GM18511 (cell line): ENCODE data around the gene SRD5A3.
"Not testable (repeated sequence)": the region's sequence is repeated elsewhere in the genome, so short reads cannot be mapped to it uniquely, and the experiment has no call there.

ENCODE experiments used
- ATAC-seq: cut with Tn5 transposase; IDR thresholded peaks from one replicate; pipeline ENCODE4 v1.9.1; 2021; ENCODE audit warnings: mild to moderate bottlenecking, moderate library complexity; ENCODE audit not compliant: unreplicated experiment

SRD5A3 gene

DNA sequence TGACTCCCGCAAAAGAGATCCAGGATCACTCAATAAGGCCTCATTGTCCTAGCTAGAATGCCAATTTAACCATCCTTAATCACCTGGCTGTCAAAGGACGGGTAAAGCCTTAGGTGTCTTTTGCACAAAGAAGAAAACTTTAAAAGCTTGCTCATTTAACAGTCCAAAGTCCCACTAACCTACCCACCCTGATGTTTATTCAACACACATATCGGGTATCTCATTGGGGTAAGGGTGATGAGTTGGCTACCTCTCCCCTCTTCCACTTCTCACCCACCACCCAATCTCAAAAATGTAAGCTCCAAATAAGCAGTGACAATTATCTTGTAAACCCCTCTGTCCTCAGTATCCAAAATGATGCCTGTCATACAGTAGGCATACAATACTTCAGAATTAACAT, 988 bp upstream of the SRD5A3 start:
- ATAC-seq, result no peak

DNA sequence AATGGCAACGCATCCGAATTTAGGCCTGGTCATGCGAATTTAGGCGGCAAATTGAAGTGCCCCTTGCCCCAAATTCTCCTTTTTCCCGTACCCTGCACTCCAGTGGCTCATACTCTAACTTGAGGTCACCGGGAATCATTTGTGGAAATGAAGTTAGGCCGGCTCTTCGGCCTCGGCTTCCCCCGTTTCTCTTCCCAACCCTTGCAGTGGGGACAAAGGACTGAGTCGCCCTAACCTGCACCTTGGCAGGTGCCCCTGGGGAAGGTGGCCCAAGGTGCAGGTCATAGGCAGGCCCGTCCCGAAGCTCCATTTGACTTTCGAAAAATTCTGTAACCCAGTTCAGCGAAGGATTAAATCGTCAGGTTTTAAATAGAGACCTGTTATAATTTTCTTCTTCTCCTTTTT, 811 bp downstream of the SRD5A3 start:
- ATAC-seq, result no peak

DNA sequence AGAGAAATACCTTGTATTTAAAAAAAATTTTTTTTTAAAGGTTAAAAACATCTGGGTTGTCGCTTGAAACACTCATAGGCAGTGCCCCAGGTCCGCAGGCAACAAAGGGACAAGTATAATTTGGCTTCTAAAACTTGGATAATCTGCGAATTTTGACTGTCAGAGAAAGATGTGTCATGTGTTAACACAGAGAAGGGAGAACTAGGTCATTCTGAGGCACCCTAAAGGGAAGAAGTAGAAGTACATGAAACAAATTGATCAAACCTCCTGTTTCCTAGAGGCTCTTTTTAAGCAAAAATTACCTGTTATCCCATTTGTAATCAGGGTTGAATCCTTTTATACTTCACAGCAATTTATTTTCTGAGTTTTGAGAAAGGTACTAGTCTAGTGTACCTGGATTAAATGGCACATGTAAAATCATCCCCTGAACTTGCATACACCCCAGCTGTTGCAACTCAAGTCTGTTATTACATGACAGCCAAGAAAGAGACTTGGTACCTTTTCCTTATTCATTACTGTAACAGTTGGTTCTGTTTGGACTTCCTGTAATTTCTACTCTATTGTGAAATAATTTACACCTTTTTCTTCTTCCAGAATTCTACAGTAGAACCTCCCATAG, 1.7 kb downstream of the SRD5A3 start:
- no peak for ATAC-seq

DNA sequence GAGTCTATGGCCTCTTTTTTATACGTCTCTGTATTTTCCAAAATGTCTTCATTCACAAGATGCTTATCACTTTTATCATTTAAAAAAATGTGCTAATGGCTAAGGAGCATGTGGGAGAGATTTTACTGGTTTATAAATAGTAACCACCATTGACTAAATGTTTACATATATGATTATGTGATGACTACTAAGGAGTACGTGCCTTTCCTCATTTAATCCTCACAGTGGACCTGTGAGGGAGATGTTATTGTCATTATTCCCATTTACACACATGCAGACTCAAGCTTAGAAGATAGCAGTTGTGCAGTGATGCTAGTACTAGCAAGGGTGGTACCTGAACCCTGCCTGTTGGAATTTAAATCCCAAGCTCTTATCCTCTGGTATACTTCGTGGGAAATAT, 2.4 kb downstream of the SRD5A3 start:
- ATAC-seq, result no peak

DNA sequence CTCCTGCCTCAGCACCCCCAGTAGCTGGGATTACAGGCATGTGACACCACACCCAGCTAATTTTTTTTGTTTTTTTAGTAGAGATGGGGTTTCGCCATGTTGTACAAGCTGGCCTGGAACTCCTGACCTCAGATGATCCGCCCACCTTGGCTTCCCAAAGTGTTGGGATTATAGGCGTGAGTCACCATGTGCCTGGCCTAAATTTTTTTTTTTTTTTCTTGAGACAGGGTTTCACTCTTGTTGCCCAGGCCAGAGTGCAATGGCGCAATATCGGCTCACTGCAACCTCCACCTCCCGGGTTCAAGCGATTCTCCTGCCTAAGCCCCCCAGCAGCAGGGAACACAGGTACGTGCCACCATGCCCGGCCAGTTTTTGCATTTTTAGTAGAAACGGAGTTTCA, 4.8 kb downstream of the SRD5A3 start:
- not testable (repeated sequence) for ATAC-seq

DNA sequence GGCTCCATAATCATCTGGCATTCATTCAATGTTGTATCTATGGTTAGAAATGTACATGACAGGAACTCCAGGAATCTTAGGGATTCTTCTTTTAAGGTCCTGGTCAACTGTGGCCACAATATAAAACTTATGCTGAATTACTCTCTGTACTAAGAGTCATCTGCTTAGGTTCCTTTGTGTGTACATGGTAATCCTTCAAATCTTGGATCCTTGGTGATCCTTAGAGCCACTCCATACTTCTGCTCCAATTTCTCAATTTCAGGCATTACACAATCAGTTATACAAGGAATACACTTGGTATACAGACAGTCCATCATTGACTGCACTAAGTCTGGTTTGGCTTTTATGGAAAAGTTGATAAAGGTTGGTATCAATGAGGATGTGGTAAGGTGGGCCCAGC, 5.8 kb downstream of the SRD5A3 start:
- no peak for ATAC-seq

DNA sequence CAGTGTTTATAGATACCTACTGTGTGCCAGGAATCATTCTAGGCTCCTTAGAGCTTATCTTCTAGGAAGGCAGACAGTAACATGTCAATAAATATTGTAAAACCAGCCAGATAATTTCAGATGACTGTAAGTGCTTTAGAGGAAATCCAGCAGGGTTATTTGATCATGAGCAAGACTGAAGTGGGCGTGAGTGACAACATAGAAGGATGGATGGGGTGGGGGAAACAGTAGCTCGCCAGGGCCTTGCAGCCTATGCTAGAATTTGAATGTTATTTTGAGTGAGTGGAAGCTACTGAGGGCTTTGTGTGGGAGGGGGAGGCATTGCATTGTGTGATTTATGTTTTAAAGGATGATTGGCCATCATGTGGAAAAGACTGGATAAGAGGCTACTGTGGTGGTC, 6.7 kb downstream of the SRD5A3 start:
- ATAC-seq, result no peak

DNA sequence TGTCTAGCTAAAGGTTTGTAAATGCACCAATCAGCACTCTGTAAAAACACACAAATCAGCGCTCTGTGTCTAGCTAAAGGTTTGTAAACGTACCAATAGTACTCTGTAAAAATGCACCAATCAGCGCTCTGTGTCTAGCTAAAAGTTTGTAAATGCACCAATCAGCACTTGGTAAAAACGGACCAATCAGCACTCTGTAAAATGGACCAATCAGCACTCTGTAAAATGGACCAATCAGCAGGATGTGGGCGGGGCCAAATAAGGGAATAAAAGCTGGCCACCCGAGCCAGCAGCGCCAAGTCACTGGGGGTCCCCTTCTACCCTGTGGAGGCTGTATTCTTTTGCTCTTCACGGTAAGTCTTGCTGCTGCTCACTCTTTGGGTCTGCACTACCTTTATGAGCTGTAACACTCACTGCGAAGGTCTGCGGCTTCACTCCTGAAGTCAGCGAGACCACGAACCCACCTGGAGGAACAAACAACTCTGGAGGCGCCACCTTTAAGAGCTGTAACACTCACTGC, 7.2 kb downstream of the SRD5A3 start:
- not testable (repeated sequence) for ATAC-seq

DNA sequence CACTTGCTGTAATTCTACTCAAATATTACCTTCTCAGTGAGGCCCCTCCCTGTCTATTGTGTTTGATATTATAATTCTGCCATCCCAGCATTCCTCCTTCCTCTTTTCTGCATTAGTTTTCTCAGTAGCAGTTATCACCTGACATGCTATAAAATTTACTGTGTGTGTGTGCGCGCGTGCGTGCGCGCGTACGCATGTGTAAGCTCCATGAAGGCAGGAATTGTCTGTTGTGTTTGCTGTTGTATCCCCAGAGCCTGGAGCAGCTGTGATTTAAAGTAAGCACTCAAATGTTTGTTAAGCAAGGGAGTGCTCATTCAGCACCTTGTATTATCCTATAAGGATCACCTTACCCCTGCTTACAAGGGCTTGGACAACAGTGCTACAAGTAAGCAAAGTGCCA, 8.6 kb downstream of the SRD5A3 start:
- ATAC-seq, result no peak

DNA sequence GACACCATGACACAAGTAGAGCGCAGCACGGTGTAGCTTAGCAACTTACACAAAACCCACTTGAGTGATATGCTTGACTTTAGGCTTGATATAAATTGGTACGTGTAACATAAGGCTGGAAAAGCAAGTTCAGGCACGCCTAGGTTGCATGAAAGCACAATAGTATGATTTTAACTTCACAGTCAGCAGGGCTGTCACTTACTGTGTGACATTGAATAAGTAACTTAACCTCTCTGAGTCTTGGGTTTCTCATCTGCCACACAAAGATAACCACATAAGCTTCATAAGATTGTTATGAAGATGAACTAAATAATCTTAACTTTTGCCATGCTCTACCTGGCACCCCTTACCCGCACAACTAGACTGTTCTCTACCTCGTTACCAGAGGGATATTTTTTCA, 9.5 kb downstream of the SRD5A3 start:
- ATAC-seq, result no peak

DNA sequence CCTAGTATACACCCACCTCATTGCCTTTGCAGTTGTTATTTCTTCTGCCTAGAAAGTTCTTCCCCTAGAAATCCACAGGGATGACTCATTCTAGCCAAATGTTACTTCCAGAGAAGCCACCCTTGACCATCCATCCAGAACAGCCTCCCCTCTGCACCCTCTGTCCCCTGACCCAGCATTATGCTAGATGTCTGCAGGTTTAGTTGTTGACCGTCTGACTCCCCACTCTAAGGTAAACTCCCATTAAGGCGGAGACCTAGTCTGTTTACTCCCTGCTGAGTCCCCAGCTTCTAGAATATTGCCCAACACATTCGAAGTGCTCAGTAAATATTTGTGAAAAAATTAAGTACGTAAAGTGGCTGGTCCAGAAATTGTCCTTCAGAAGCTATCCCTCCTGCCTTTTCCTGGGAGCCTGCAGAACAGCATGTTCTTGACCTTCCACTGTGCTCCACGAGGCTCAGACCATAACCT, 11.0 kb downstream of the SRD5A3 start:
- ATAC-seq, result no peak

DNA sequence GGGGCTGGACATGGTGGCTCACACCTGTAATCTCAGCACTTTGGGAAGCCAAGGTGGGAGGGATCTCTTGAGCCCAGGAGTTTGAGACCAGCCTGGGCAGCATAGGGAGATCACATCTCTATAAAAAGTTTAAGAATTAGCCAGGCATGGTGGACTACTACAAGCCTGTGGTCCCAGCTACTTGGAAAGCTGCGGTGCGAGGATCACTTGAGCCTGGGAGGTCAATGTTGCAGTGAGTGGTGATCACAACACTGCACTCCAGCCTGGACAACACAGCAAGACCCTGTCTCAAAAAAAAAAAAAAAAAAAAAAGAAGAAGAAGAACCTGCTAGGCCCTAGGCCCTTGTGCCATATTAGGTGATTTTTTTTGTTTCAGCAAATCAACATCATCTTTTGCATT, 12.2 kb downstream of the SRD5A3 start:
- peak; percentile 9 for ATAC-seq

DNA sequence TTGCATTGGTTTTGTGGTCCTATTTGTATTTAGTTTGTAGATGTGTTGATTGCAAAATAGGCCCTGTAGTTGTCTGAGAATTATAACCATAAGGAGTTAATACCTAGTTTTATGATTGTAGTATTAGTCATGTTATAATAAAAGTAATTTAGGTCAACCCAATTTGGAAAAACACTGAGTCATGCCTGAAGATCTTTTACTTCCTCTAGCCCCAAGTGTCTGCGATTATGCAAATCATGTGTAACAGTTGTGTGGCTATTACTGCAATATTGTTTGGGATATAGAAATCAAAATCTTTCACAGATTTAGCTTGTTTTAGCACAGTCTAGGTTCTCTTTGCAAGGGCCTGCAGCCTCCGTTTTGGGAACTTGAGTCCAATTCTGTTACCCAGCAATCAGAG, 12.6 kb downstream of the SRD5A3 start:
- ATAC-seq, result peak; percentile 72

DNA sequence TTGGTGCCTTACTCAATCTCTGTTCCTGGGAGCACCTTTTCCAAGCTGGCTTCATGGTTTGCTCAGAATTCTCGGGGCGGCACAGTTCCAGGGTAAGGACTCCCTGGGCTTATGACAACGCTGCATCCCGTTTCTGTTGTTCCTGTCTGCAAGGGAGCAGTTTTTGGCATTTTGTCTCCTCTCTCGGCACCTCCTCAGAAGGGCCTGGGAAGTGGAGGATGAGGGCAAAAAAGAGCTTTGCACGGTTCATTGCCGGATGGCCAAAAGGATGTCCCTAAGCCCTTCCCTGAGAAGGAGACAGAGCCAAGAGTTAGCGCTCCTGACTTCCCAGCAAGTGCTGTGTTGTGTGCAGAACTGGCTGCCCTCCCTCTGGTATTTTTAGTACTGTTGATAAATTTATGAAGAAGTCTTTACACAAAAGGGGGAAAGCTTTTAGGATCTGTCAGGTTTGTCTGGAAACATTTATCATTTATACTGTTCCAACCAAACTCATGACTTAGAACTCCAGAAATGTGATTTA, 13.4 kb downstream of the SRD5A3 start:
- ATAC-seq, result no peak

DNA sequence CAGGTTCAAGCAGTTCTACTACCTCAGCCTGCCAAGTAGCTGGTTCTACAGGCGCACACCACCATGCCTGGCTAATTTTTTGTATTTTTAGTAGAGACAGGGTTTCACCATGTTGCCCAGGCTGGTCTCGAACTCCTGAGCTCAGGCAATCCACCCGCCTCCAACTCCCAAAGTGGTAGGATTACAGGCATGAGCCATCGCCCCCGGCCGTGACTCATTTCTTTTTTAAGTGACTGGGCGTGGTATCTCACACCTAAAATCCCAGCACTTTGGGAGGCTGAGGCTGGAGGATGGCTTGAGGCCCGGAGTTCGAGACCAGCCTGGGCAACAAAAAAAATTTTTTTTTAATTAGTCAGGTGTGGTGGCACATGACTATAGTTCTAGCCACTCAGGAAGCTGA, 16.9 kb downstream of the SRD5A3 start:
- ATAC-seq, result not testable (repeated sequence)

DNA sequence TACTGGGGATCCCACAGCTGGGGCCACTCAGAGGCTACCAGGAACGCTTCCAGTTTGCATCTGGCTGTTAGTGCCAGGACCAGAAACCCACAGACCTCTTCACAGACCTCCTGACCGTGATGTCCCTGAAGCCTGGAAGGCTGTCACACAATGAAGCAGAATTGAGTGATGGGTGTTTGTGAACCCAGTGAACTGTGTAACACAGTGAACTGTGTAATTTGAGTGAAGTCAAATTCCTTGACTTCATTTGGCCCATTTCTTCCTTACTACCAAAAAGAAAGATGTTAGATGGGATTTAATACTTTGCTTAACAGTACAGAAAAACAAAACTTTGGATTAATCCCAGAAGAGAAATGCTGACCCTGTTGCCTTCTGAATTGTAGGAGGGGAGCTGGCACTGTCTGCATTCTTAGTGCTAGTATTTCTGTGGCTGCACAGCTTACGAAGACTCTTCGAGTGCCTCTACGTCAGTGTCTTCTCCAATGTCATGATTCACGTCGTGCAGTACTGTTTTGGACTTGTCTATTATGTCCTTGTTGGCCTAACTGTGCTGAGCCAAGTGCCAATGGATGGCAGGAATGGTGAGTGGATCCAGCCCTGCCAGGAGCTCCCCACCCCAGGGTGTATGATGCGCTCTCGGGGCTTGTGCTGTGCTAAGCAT, 17.8 kb downstream of the SRD5A3 start:
- ATAC-seq, result no peak

DNA sequence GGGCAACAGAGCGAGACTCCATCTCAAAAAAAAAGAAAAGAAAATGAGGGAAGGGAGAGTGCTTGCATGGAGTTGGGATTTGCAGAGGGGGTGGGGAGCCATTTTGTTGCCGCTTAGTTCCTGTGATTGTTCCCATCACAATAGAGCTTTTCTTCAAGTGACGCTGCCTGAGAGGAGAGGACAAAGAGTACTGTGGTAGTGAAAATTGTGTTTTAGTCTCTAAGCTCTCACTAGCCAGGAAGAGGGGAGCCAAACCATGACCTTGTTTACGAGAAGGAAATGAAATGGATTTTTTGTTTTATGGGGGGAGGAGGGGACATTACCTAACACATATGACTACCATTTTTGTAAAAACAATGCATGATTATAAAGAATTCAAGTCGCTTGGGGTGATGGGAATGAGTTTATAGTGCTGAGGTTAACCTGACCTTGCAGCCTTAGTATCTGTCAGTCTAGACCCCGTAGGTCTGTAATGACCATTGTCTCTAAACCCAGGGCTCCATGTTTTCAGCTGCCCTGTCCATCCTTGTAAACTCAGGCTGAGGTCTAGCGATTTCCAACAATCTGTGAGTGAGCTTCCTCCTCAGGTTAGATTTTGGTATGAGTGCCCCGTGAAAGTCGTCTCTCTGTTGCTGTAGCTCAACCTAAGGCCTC, 18.8 kb downstream of the SRD5A3 start:
- ATAC-seq, result no peak

DNA sequence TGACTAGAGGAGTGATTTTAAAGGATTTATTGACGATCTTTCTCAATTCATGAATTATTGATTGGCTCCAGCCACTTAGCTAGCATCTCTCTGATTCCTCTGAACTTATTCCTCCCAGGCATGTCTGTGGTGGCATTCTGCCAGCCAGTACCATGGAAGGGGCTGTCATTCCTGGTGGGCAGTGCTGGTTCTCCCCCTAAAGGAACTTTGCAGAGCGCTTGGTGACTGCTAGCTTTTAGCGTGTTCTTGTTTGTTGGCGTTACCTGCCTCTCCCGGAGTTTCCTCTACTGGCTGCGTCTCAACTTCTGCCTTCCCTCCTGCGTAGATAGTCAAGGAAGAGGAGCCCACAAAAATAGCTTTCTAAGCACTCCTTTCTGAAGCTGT, 19.3 kb downstream of the SRD5A3 start:
- ATAC-seq, result no peak

DNA sequence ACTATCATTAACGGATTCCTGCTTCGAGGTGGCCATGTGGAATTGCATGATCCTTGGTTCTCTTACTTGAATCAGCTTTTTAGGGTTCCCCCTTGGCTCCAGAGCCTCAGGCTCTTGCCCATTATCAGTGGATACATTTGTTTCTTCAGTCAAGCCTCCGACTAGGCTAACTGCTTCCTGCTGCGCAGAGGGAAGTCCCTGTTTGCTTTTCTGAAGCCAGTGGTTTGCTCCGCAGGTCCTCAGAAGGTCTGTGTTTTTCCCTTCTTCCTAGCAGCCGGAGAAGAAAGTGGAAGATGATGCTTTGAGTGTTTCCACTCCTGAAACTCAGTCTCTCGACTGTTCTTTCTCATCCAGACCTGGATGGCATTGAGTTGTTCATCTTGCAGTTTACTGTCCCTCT, 20.6 kb downstream of the SRD5A3 start:
- no peak for ATAC-seq

DNA sequence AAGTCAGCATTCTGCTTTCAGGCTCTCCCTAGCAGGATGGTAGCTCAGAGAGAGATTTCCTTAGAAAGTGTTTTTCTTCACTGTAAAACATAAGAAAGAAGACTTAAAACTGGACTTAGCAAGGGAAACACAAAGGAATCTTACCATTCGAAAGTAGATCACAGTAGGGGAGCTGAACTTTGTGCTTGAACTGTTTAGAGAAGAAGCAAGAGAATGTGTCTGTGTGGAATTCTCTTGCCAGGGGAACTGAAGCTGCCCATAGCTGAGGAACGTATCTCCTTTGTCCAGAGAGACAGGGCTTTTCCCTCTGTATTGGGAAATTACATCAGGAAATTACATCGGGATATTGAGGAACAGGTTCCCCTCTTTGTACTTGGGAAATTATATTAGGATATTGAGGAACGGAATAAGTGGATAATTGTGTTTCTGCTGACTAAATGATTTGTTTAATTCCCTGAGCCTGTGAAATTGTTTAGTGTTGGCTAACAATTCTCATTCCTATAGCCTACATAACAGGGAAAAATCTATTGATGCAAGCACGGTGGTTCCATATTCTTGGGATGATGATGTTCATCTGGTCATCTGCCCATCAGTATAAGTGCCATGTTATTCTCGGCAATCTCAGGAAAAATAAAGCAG, 21.2 kb downstream of the SRD5A3 start:
- no peak for ATAC-seq

DNA sequence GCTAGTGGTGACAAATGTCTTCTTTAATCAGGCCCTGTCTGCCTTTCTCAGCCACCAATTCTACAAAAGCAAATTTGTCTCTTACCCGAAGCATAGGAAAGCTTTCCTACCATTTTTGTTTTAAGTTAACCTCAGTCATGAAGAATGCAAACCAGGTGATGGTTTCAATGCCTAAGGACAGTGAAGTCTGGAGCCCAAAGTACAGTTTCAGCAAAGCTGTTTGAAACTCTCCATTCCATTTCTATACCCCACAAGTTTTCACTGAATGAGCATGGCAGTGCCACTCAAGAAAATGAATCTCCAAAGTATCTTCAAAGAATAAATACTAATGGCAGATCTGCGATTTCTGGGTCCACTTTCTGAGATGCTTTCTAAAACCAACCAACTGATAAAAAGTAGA, 23.9 kb downstream of the SRD5A3 start:
- no peak for ATAC-seq
